A673 (cell line): ENCODE data around the gene ZSWIM6. TPM values are rescaled to one million over a fixed set of nuclear protein-coding genes. Genes with fewer than 3 reads are reported as not detected.

ENCODE experiments used
- BruUV-seq: library from RNA; stranded (reverse); fragments of 400-500 nt; replicated peaks from 2 replicates; lab custom pipeline; 2021; lab: Mats Ljungman, UMichigan
- CTCF ChIA-PET: fragments of 300-600 bp; sonication (Branson Sonifier 250); formaldehyde crosslinking; loops from one replicate; lab custom pipeline; 2022; ENCODE audit warnings: antibody characterized with exemption; lab: Charles Lee
- POLR2A ChIA-PET: fragments of 300-600 bp; sonication (Branson Sonifier 250); formaldehyde crosslinking; loops from one replicate; lab custom pipeline; 2022; ENCODE audit warnings: antibody characterized with exemption; ENCODE audit not compliant: low non-redundant PET; lab: Charles Lee
- DNase-seq: peaks from one replicate; pipeline ENCODE4 v3.0.0-alpha.2; 2015; ENCODE audit warnings: low spot score
- H3K27ac ChIP-seq: fragments of 200-600 bp; sonication (generic); 2 replicates; pipeline ENCODE4 v1.5.1; 2016; ENCODE audit warnings: mixed run types, low read depth, mild to moderate bottlenecking, mixed read lengths, antibody characterized with exemption, low read length; ENCODE audit not compliant: poor library complexity, severe bottlenecking
- H3K27me3 ChIP-seq: fragments of 200-600 bp; sonication (generic); replicated peaks from 2 replicates; pipeline ENCODE4 v1.6.1; 2017; ENCODE audit warnings: mixed run types, low read depth, mild to moderate bottlenecking, mixed read lengths, antibody characterized with exemption, low read length; ENCODE audit not compliant: insufficient read depth, poor library complexity
- H3K36me3 ChIP-seq: fragments of 200-600 bp; sonication (generic); 2 replicates; pipeline ENCODE4 v1.6.1; 2016; ENCODE audit warnings: mixed run types, mild to moderate bottlenecking, mixed read lengths, antibody characterized with exemption, low read length; ENCODE audit not compliant: insufficient read depth, poor library complexity, severe bottlenecking
- H3K4me1 ChIP-seq: fragments of 200-600 bp; sonication (generic); 2 replicates; pipeline ENCODE4 v1.6.1; 2017; ENCODE audit warnings: mixed run types, mild to moderate bottlenecking, mixed read lengths, antibody characterized with exemption, low read length; ENCODE audit not compliant: insufficient read depth, poor library complexity, severe bottlenecking
- H3K4me3 ChIP-seq: fragments of 200-600 bp; sonication (generic); 2 replicates; pipeline ENCODE4 v1.5.1; 2016; ENCODE audit warnings: low read depth, mixed run types, mild to moderate bottlenecking, mixed read lengths, low read length; ENCODE audit not compliant: poor library complexity, severe bottlenecking
- H3K9me3 ChIP-seq: fragments of 200-600 bp; sonication (generic); 2 replicates; pipeline ENCODE4 v1.6.1; 2016; ENCODE audit warnings: mixed run types, low read depth, mild to moderate bottlenecking, mixed read lengths, antibody characterized with exemption, low read length; ENCODE audit not compliant: poor library complexity, severe bottlenecking
- CTCF ChIP-seq: fragments of 300-800, 200-600 bp; sonication (generic); conservative IDR thresholded peaks from 2 replicates; pipeline ENCODE4 v1.5.1; 2017; ENCODE audit warnings: low read depth, mild to moderate bottlenecking, antibody characterized with exemption, low read length, moderate library complexity, mixed read lengths
- EZH2 ChIP-seq: fragments of 200-600 bp; sonication (generic); IDR thresholded peaks from 2 replicates; pipeline ENCODE4 v1.6.1; 2017; ENCODE audit warnings: borderline replicate concordance, low read depth, mild to moderate bottlenecking, mixed read lengths, antibody characterized with exemption, low read length; ENCODE audit not compliant: poor library complexity, severe bottlenecking
- intact Hi-C: fragments of 100-400 bp; cut with micrococcal nuclease; formaldehyde crosslinking; loops from one replicate; pipeline ENCODE4 v1.10.0; 2022; ENCODE audit not compliant: unreplicated experiment
- total RNA-seq: library from RNA; stranded (reverse); gene quantifications from 2 replicates; pipeline ENCODE4 v1.2.3, GENCODE V29; 2021

The ZSWIM6 gene
- total RNA-seq, 1 experiment from 2014 or later, result 47.3 TPM

- no TSS peak for BruUV-seq
- ChIA-PET CTCF (no interaction called here), POLR2A (interaction anchor here (0.7 kb wide), 1 partner anchor 72 kb away, joined by 10 read pairs; no protein-coding TSS in a partner anchor)
- TF ChIP-seq CTCF, result no peak
- no peak for TF ChIP-seq EZH2
- no peak overlapping the region for H3K27ac ChIP-seq
- peaks cover 19% of the 10 kb centered on the region for H3K4me1 ChIP-seq
- no peaks in the 10 kb centered on the region for H3K36me3 ChIP-seq
- intact Hi-C loops, result no loop called here
- H3K9me3 ChIP-seq, result no peaks in the 10 kb centered on the region
- no peak overlapping the region for H3K4me3 ChIP-seq
- no peaks in the 10 kb centered on the region for H3K27me3 ChIP-seq
- DNase-seq, result no peak
These were observed 150.9 kb downstream of the ZSWIM6 start for GRCh38 chr5:61482980-61483379.

DNA sequence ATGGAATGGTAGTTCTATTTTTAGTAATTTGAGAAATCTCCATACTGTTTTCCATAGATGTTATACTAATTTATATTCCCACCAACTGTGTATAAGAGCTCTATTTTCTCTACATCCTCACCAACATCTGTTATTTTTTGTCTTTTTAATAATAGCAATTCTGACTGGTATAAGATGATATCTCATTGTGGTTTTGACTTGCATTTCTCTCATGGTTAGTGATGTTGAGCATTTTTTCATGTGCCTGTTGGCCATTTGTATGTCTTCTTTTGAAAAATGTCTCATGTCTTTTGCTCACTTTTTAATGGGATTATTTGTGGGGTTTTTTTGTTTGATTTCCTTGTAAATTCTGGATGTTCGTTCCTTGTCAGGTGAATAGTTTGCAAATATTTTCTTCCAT is 154.4 kb downstream of the ZSWIM6 start:
- H3K27me3 ChIP-seq, result no peaks in the 10 kb centered on the region
- ChIA-PET POLR2A (no interaction called here), CTCF (no interaction called here)
- BruUV-seq, result no TSS peak
- TF ChIP-seq CTCF (no peak), EZH2 (no peak)
- intact Hi-C loops, result no loop called here
- no peak overlapping the region for H3K4me3 ChIP-seq
- H3K4me1 ChIP-seq, result peaks cover 16% of the 10 kb centered on the region
- H3K27ac ChIP-seq, result no peak overlapping the region
- no peaks in the 10 kb centered on the region for H3K9me3 ChIP-seq
- H3K36me3 ChIP-seq, result no peaks in the 10 kb centered on the region
- DNase-seq, result no peak

DNA sequence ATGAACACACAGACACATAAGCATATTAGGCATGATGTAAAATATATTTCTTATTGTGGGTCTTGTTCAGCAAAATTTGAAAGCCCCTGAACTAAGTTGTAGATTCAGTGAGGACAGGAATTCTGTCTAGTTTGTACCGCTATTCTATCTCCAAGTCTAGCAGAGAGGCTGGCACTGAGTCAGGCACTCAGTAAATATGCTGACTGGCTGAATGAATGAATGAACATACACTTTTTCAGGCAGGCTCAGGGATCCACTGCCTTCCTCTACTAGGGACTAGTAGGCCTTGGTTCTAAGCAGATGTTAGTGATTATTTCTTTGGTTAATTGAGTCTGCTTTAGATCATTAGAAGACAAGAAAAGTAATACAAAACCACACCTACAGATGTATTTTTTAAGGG is 157.5 kb downstream of the ZSWIM6 start:
- H3K9me3 ChIP-seq, result no peaks in the 10 kb centered on the region
- TF ChIP-seq EZH2, result no peak
- no peak for TF ChIP-seq CTCF
- DNase-seq, result no peak
- peaks cover 3% of the 10 kb centered on the region for H3K36me3 ChIP-seq
- intact Hi-C loops, result no loop called here
- no peak overlapping the region for H3K4me3 ChIP-seq
- CTCF ChIA-PET, result interaction anchor here (0.6 kb wide), 1 partner anchor 20 kb away, joined by 5 read pairs; no protein-coding TSS in a partner anchor
- POLR2A ChIA-PET, result no interaction called here
- H3K27ac ChIP-seq, result no peak overlapping the region
- H3K27me3 ChIP-seq, result no peaks in the 10 kb centered on the region
- H3K4me1 ChIP-seq, result peaks cover 16% of the 10 kb centered on the region
- no TSS peak for BruUV-seq
